ENCODE data around the gene TCF12.

The TCF12 gene

DNA sequence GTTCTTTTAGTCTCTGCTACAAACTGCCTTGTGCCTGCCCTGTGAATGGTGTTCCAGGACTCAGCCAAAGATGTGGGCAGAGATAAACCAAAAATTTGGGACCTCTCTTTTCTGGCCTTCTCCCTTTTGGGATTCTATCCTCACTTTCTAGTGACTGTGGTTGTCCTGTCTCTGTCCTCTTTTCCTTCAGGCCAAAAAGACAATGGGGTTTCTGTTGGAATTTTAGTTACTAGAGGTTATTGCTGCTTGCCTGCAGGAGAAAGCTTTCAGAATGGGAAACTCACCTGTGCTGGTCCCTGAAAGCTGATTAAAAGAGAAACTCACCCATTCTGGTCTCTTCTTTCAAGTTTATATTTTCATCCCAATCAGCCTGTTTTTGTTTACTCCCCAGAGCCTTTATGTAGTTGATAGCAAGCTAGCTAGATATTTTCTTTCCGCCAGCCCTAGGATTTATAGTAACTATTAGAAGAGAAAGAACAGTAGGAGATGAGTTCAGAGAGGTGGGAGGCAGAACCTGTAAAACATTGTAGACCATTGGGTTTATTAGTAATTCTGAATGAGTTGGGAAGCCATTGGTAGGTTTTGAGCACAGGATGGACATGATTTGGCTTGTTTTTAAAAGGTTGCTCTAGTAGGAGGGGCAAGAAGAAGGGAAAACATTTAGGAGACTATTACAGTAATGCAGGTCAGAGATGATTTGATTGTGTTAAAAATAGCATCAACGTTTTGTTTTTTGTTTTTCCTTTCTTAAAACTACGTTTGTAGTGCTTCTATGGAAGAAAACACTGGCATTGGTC lies 138.9 kb downstream of the TCF12 start:
- no peak for DNase-seq

DNA sequence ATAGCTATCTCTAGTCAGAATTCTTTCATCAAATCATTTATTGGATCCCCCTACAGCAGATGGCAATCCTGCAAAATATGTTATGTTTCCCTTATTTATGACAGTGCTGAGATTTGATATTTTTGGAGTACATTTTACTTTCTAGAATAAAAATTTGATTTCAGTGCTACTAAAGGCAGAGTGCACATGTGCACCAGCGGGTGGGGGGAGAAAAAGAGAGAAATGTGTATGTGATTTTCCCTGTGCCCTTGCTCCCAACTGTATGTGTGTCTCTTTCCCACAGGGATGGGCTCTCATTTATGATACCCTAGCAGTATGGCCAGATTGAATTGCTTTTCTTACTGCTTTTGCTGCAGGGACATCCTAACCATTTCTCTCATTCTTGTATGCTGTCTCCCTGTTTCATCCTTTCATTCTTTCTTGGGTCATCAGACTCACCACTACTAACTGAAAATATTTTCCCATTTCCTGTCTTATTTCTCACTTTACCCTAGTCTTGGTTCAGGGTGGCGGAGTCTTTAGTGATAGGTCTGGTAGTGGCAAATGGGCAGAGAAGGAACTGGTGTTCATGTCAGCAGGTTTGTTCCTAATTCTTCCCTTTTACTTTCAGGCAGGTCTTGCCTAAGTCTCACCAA lies 140.7 kb downstream of the TCF12 start:
- no peak for DNase-seq

DNA sequence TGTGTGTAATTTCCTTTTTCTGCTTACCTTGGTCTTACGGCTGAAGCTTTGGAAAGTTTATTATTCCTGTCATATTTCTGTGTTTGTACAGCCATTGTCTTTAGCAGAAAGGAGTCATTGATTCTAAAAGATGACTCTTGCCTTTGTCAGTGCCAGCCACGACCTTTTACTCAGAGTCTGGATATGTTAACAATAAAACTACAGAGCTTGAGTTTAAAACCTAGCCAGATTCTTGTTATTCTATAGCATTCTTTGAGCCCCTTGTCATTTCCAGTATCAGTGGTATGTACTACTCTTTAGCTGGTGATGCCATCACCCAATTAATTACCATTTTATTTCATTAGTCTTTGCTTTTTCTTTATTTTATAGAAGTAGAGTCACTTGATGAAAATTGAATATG lies 142.4 kb downstream of the TCF12 start:
- DNase-seq = no peak

DNA sequence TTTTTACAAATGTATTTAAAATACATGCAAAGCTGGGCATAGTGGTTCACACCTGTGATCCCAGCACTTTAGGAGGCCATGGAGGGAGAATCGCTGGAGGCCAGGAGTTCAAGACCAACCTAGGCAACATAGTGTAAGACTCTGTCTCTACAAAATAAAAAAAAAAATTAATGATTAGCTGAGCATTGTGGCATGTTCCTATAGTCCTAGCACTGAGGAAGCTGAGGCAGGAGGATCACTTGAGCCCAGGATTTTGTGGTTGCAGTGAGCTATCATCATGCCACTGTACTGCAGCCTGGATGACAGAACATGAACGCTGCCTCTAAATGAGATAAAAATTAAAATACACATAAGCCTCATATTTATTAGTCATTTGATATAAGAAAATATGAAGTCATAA lies 142.8 kb downstream of the TCF12 start:
- DNase-seq = no peak

DNA sequence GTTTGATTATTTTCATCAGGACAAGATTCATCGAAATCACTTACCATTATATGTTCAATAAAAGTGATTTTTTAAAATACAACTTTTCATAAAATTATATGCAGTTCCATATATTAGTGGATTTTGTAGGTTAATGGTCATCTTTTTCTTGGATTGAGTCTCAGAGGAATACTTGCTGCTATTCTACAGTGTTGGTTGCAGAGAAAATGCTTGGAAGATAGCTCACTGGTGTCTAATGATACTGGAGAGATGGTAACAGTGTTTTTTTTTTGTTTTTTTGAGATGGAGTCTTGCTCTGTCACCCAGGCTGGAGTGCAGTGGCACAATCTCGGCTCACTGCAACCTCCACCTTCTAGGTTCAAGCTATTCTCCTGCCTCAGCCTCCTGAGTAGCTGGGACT lies 143.3 kb downstream of the TCF12 start:
- DNase-seq = no peak

DNA sequence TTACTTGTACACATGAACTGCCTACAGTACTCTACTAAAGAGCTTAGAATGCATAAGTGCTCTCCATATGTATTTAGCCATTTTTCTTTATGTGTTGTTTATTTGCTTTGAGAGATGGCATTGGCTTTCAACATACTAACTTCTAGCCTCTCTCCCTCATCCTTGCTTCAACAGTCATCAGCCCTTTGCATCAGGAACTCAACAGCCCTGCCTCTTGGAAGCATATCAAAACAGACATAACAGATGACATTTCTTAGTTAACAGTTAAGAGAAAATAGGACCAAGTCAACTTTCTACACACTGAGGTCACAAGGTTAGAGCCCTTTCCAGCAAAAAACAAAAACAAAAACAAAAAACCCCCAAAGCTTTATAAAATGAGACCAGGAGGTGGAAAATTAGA lies 145.6 kb downstream of the TCF12 start:
- DNase-seq = no peak

DNA sequence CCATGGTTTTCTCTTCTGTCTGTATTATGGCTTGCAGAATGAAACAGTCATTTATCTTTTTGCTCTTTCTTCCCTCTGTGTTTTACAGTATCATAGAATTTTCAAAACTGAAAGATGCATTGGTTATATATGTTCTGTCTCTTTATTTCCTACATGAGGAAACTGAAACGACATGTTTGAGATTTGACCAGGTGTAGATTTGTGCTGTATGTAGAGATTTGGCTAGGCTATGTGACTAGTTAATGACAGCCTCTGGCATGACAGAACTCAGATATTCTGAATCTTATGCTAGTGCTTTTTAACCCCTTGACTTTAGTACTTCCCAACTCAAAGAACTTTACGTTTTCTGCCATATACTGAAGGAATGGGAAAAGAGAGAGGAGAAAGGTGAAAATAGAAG lies 151.0 kb downstream of the TCF12 start:
- no peak for DNase-seq

DNA sequence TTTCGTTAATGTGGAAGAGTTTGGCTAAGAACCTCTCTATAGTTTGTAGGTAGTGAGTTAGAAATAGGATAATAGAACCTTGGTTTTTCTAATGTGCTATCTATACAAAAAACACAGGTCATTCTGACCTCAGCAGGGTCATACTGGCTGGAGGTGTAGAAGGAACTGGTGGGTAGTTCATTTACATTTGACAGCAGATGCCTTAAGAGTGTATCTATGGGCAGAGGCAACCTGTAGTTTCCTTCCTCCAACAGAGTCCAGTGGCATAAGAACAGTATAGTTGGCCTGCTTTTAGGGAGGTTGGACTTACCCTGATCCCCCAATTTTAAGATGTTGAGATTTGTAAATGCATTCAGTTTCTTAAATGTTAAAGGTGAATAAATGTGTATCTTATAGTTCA lies 152.2 kb downstream of the TCF12 start:
- DNase-seq = no peak

DNA sequence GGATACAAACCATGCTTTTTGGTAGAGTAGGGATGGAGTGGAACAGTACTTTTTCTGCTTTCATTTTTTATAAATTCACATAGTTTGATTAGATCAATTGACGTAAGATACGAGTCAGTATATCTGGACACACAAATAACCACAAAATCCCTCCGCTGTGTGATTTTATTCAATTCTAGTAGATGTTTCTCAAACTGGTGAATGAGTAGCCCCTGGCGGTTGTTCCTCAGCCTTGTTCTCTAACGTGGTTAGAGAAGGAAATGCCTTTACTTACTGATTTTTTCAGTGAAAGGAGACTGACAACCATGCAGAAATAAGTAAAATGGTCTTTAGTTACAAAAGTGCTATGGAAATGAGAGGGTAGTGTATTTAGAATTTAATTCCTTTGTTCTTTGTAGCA lies 161.0 kb downstream of the TCF12 start:
- DNase-seq = peak; percentile 78

DNA sequence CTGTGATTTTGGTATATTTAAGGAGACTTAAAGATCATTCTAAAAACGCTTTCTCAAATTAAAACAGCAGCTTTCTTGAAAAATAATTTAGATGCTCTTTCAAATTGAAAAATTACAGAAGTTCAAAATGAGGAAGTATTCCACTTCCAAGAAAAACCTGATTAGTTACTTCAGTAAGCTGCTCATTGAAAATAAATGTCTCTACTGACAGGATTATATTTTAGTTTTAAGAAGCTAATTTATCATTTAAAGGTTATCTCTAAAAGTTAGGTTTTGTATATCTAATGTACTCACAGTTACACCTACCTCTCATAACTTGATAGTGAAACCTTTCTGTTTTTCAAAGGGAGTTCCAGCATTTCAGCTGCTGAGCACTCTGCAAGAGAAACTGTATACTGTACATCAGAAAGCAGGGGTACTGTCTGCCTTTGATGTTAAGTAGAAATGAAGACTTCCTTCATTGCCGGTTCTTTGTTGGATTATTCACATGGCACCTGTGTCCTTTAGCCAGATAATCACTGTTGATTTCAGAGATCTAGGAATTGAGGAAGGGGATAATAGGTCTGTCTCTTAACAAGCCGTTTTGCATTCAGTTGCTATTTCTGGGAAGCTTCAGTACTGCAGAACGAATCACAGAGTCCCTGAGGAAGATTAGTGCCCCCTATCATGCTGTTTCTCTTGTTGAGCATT lies 161.6 kb downstream of the TCF12 start:
- DNase-seq = peak; percentile 38

DNA sequence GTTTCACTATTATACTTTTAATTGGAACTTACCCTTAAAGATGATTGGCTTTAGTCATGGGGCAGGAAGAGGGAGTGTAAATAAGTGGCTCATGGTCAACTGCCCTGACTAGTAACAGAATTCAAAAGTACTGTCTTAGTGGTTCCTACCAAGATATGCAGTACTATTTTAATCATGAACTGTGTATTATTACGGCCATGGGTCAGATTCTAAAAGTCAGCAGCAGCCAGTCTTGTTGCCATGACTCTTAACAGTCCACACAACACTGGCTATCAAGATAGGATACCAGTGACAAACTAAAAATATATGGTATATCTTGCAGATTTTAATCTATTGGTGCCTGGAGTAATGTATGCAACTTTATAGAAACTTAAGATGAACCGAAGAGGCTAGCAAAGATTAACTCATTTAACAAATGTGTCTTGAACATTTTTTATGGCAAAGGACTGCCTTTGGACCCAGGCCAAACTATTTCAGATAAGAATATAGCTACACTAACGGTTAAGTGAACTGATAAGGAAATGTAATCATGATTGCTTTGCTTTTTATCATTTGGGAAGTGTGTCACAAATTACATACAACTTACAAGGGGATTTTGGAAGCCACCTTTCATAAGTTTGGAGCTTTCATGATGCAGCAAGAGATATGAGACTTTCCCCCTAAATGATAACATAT lies 163.7 kb downstream of the TCF12 start:
- DNase-seq = peak; percentile 61

DNA sequence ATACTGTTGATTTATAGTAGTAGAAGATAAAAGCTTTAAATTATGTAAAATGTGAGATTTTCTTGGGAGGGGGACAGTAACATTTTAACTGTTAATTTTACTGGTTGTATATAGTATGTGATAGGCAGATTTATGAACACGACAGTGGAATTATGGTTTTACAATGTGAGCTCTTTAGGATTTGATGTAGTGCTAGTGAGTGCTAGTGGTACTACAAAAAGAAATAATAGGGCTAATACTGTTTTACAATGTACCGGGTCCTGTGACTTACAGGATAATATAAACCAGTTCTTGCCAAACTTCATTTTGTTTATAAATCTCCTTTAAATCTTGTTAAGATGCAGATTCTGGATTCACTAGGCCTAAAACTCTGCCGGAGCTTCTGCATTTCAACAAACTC lies 165.7 kb downstream of the TCF12 start:
- DNase-seq = no peak

DNA sequence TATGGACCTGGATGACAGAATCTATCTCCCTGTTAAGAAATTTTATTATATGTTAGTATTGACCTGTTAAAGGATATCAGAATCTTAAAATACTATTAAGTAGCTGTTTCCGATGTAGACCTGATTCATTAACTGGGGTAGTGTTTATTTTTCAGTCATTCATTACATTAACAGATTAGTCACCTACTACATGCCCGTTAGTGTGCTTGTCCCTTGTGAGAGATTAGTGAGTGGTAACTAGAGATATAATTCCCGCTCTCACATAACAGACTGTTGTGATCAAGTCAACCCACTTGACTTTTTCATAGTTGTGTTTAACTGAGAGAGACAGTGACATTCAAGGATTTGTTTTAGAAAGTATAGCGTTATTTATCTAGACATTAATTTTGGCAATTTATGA lies 166.8 kb downstream of the TCF12 start:
- peak; percentile 57 for DNase-seq

DNA sequence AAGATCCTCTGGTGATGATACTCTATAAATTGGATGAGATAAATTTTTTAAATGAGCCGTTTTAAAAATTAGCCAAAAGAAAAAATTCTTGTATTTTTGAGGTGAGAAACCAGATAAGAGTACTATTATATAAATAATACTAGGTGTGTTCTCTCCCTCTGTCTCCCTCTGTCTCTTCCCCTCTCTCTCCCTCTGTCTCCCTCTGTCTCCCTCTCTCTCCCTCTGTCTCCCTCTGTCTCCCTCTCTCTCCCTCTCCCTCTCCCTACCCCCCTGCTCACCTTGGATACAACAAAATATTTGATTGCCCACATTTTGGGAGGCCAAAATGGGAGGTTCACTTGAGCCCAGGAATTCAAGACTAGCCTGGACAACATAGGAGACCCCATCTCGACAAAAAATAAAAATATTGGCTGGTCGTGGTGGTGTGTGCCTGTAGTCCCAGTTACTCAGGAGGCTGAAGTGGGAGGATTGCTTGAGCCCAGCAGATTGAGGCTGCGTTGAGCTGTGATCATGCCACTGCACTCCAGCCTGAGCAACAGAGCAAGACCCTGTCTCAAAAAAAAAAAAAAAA lies 168.5 kb downstream of the TCF12 start:
- no peak for DNase-seq

DNA sequence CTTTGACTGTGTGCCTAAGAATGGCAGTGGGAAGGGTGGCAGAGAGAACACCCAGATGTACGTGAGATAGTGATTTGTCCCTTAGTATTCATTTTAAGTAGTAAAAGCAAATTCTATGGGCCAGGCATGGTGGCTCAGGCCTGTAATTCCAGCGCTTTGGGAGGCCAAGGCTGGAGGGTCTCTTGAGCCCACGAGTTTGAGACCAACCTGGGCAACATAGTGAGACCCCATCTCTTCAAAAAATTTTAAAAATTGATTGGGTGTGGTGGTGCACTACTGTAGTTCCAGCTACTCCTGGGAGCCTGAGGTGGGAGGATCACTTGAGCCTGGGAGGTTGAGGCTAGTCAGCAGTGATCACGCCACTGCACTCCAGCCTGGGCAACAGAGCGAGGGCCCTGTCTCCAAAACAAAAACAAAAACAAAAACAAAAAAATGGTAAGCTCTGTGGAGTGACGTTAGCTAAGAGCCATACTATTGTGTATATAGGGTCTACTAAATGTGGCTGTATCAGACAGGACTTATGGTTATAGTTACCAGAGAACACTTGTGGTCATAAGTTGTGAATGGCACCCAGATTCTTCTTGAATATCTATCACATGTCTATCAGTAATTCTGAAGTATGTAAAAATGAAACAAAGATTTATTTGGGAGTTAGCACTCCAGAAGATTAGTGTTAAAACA lies 171.5 kb downstream of the TCF12 start:
- no peak for DNase-seq

DNA sequence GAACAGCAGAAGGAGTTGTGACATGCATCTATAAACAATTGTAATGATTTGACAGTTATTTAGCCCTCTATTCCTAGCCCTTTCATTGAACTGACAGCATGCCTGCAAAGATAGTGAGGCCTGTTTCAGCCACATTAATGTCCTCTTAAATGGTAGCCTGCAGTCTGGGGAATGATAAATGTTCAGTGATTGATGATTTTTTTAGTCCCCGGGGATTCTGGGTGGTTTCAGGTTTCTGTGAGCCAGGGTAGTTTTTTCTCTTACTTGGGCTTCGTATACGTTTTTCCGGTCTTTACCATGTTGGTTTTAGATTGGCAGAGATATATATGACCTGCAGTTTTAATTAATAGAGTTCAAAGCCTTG lies 172.0 kb downstream of the TCF12 start:
- no peak for DNase-seq

DNA sequence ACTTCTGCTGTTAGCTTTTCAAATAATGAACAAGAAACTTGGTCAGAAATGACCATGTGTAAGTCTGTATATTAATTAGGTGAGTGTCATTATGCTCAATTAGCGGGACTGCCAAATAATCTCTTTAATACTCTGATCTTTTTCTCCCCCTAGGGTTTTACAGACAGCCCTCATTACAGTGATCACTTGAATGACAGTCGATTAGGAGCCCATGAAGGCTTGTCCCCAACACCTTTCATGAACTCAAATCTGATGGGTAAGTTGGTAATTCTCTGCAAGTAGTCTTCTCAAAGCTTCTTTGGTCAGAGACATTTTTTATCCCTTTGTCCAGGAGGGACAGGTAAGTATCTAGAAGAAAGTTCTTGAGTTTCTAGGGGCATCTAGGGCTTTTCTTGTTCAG lies 173.2 kb downstream of the TCF12 start:
- DNase-seq = no peak

DNA sequence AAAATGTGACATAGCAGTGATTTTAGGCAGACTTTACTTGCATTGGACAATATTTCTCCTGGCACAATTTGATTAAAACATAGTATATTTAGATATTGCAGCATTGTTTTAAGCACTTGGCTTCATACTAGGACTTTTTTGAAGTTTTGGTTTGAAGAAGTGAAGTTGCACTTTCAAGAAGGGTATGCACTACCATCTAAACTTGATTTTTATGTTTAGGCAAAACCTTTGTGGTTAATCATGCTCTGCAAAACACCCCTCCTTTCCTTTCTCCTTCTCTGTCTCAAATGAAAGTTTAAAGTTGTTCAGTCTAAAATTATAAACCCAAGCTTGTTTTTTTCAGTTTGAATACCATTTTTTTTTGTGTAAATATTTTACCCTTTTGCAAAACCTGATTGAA lies 173.8 kb downstream of the TCF12 start:
- no peak for DNase-seq

DNA sequence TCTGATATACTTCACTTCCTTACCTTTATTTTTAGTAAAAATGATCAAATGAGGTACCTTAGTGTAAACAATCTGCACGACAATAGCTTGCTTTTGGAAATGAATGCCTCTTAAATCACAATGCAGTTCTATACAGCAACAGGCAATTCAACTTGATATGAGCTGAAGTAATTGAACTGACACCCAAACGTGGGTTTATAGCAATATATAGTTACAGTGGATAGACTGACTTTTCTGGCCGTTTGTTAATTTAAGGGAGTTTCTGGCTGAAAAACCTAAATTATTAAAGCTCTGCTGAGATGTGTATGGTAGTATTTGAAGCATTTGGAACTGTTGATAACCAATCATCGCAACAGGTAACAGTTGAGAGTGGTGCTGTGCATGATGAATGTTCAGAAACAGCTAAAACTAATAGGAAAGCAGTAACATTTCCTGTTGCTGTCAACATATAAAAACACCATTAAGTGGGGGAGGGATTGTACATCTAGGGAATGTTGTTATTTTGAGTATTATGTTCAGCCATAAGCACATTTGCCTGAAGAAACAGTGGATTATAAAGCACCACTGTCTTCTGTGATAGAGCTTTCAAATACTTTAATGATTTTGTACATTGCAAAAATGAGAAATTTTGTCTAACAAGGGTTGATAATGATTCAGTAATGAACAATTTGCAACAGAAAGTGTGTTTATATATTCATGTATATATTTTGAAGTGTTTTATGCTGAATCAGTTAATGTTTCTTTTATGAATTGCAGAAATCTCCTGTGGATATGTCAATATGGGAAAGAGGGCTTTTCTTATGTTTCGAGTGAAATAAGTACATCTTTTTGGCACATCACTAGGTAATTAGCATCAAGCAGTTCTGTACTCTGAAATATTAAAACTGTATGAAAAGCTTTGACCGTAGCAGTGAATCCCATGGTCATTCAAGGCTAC lies 176.1 kb downstream of the TCF12 start:
- DNase-seq = no peak

DNA sequence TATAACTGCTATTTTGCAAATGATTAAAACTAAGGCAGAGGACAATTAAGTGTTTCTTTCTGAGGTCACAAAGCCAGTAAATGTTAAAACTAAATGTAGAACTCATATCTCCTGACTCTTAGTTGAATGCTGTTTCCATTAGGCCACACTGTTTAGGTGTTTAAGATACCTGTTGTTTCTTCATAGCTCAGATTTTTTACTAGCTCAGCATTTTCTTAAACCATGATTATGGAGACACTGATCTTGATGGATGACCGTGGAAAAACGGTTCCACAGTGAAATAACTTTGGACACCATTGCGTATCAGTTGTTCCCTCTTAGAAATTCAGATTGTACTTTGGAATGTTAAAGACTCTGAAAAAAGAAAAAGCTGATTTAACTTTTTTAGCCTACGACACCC lies 177.5 kb downstream of the TCF12 start:
- DNase-seq = no peak

DNA sequence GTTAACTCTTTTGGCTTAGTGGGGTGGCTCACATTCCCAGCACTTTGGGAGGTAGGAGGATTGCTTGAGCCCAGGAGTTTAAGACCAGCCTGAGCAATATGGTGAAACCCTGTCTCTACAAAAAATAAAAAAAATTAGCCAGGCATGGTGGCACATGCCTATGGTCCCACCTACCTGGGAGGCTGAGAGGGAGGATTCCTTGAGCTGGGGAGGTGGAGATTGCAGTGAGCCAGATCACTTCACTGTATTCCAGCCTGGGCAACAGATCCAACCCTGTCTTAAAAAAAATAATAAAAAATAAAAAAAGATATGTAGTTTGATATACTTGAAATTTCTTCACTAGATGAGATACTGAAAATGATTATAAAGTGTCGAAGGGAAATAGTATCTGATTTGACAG lies 178.8 kb downstream of the TCF12 start:
- no peak for DNase-seq
